ENCODE results near the gene ME3. TPM values are rescaled to one million over a fixed set of nuclear protein-coding genes. Genes with fewer than 3 reads are reported as not detected.
"Not testable (repeated sequence)": the region's sequence is repeated elsewhere in the genome, so short reads cannot be mapped to it uniquely, and the experiment has no call there.

Gene ME3
- total RNA-seq, 4 donors from 2014 or later: 11.0 to 47.8 (median 44.1) TPM

DNA sequence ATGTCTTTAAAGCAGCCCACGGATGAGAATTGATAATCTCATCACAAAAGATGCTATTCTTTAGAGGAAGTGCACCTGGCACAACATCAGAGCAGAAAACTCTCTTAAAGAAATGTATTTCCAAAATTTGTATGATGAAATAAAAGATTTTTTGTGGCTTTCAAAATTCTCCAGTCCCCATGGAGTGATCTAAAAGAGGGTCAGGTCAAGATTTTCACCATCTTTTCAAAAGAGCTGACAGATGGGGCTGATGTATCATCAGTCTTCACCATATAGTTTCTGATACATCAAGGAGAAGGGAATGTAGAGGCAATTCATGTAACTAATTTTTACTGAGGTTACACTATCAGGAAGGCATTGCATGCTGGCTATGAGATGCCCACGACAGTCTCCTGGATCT, 11.7 kb downstream of the ME3 start:
- H3K27me3 ChIP-seq: no peaks in the 10 kb centered on the region
- WGBS, 2 donors (ENCODE audit: low coverage in 1 of 2): 100% methylated on average over 1 to 2 of the region's 2 CpGs
- no peak for ATAC-seq

GRCh38 chr11:86660088-86660487, 12.3 kb downstream of the ME3 start:
- ATAC-seq: no peak
- H3K4me1 ChIP-seq: peaks cover 0 to 33% (median 0%) of the 10 kb centered on the region in 3 donors
- peaks cover 0 to 7% of the 10 kb centered on the region in 2 donors for H3K36me3 ChIP-seq
- H3K27me3 ChIP-seq: no peaks in the 10 kb centered on the region
- no peak overlapping the region for H3K27ac ChIP-seq
- TF ChIP-seq, protein P1, sequence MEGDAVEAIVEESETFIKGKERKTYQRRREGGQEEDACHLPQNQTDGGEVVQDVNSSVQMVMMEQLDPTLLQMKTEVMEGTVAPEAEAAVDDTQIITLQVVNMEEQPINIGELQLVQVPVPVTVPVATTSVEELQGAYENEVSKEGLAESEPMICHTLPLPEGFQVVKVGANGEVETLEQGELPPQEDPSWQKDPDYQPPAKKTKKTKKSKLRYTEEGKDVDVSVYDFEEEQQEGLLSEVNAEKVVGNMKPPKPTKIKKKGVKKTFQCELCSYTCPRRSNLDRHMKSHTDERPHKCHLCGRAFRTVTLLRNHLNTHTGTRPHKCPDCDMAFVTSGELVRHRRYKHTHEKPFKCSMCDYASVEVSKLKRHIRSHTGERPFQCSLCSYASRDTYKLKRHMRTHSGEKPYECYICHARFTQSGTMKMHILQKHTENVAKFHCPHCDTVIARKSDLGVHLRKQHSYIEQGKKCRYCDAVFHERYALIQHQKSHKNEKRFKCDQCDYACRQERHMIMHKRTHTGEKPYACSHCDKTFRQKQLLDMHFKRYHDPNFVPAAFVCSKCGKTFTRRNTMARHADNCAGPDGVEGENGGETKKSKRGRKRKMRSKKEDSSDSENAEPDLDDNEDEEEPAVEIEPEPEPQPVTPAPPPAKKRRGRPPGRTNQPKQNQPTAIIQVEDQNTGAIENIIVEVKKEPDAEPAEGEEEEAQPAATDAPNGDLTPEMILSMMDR (IDR thresholded peaks at IDR 0.05): no peak
- TF ChIP-seq POLR2A (IDR thresholded peaks at IDR 0.05): no peak
- TF ChIP-seq POLR2AphosphoS5 (IDR thresholded peaks at IDR 0.05): no peak
- no peak for TF ChIP-seq EP300 (IDR thresholded peaks at IDR 0.05)
- no peak overlapping the region for H3K4me3 ChIP-seq
- no peaks in the 10 kb centered on the region for H3K9me3 ChIP-seq
- 24 to 41% methylated on average over 2 of the region's 2 CpGs for WGBS, 2 donors (ENCODE audit: low coverage in 1 of 2)

More for the DNA sequence above, 11.7 kb downstream of the ME3 start:
- peaks cover 0 to 9% of the 10 kb centered on the region in 2 donors for H3K36me3 ChIP-seq
- TF ChIP-seq EP300 (IDR thresholded peaks at IDR 0.05) (no peak), POLR2A (IDR thresholded peaks at IDR 0.05) (no peak), POLR2AphosphoS5 (IDR thresholded peaks at IDR 0.05) (no peak)
- TF ChIP-seq, protein P1 (IDR thresholded peaks at IDR 0.05): no peak
- no peaks in the 10 kb centered on the region for H3K9me3 ChIP-seq
- no peak overlapping the region for H3K27ac ChIP-seq
- no peak overlapping the region for H3K4me3 ChIP-seq
- H3K4me1 ChIP-seq: peaks cover 0 to 33% (median 0%) of the 10 kb centered on the region in 3 donors

GRCh38 chr11:86658534-86658933, 13.9 kb downstream of the ME3 start:
- H3K27me3 ChIP-seq: no peaks in the 10 kb centered on the region
- no peak for ATAC-seq
- H3K9me3 ChIP-seq: no peaks in the 10 kb centered on the region
- TF ChIP-seq EP300 (IDR thresholded peaks at IDR 0.05) (no peak), POLR2AphosphoS5 (IDR thresholded peaks at IDR 0.05) (no peak), POLR2A (IDR thresholded peaks at IDR 0.05) (no peak)
- TF ChIP-seq, protein P1 (IDR thresholded peaks at IDR 0.05): no peak
- WGBS, 2 donors (ENCODE audit: low coverage in 1 of 2): no CpG with 5 or more reads among the region's 1 CpG
- peaks cover 0 to 23% (median 0%) of the 10 kb centered on the region in 3 donors for H3K4me1 ChIP-seq
- no peak overlapping the region for H3K4me3 ChIP-seq
- no peaks in the 10 kb centered on the region for H3K36me3 ChIP-seq
- no peak overlapping the region for H3K27ac ChIP-seq

DNA sequence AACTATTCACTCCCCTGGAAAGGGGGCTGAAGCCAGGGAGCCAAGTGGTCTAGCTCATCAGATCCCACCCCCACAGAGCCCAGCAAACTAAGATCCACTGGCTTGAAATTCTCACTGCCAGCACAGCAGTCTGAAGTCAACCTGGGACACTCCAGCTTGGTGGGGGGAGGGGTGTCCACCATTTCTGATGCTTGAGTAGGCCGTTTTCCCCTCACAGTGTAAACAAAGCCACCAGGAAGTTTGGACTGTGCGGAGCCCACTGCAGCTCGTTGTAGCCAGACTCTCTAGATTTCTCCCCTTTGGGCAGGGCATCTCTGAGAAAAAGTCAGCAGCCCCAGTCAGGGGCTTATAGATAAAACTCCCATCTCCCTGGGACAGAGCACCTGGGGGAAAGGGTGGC, 27.2 kb downstream of the ME3 start:
- not testable (repeated sequence) for H3K9me3 ChIP-seq, H3K27ac ChIP-seq, H3K4me3 ChIP-seq, H3K36me3 ChIP-seq, H3K27me3 ChIP-seq, ATAC-seq
- WGBS, 2 donors (ENCODE audit: low coverage in 1 of 2): 100% methylated on average over 1 of the region's 3 CpGs; no CpG with 5 or more reads in 1 of the 2 donors
- H3K4me1 ChIP-seq: peaks cover 0 to 16% (median 0%) of the 10 kb centered on the region in 3 donors

DNA sequence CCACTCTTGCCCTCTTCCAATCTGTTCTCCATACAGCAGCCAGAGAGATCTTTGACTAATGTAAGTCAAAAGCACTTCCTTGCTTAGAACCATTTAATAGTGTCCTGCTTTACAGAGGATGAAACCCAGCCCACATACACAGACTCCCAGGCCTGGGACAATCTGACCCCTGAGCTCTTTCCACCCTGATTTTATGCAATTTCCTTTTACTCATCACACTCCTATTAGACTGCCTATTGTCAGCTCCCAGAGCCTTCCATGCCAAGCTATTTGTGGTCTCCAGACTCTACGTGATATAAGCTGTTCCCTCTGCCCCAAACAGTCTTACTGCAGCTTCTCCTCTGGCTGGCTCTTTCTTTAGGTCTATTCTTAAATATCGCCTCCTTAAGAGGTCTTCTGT, 28.1 kb downstream of the ME3 start:
- Histone ChIP-seq H3K27ac (no peak overlapping the region), H3K4me1 (peaks cover 0 to 16% (median 0%) of the 10 kb centered on the region in 3 donors), H3K9me3 (no peaks in the 10 kb centered on the region), H3K36me3 (no peaks in the 10 kb centered on the region), H3K4me3 (no peak overlapping the region), H3K27me3 (no peaks in the 10 kb centered on the region)
- no peak for TF ChIP-seq POLR2AphosphoS5 (IDR thresholded peaks at IDR 0.05)
- TF ChIP-seq, protein P1 (IDR thresholded peaks at IDR 0.05): no peak
- no peak for TF ChIP-seq POLR2A (IDR thresholded peaks at IDR 0.05)
- no peak for ATAC-seq
- 81 to 89% methylated on average over 2 of the region's 2 CpGs for WGBS, 2 donors (ENCODE audit: low coverage in 1 of 2)

Data from gastroesophageal sphincter (tissue), 4 donors.